HG03045 (cell line): ENCODE results near the gene MED9.

Source experiments
- ATAC-seq: cut with Tn5 transposase; IDR thresholded peaks from one replicate; pipeline ENCODE4 v1.9.1; 2021; ENCODE audit warnings: mild to moderate bottlenecking, moderate library complexity; ENCODE audit not compliant: unreplicated experiment

The MED9 gene

DNA sequence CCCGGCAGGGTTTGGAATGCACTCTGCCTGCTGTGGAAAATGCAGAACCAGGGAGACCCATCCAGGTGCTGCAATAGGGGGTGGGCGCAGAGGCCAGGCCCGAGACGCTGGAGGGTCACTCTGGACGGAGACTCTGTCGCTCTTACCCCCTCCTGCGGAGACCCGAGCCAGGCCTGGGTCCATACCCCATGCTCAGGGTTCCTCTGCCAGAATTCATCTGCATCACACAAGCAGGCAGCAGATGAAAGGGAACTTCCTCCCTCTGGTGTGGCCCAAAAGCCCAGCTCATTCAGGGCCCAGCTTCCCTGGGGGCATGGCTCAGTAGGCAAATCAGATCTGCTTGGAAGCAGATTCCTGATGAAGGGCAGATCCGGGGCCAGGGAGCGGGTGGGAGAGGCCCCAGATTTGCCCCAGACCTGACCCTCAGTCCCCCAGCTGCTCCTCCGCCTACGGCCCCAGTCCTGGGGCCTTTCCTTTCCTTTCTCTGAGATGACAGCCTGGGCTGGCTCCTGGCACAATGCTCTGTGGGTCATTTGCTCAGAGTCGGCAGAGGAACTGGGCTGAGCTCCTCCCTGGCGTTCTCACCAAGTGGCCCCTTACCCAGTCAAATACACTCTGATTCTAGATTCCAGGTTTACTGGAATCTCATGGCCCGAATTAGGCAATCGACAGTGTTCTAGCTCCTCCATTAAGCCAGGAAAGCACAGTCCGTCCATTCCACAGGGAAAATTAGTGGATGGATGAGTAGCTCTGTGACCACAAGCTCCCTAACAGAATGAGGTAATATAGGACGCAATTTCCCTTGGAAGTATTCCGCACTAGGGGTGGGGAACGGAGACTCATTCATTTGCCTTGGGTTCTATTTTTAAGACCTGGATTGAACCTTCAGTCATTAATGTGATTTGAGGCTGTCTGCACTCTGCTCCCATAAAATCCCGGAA is 38.5 kb downstream of the MED9 start:
- ATAC-seq: no peak

DNA sequence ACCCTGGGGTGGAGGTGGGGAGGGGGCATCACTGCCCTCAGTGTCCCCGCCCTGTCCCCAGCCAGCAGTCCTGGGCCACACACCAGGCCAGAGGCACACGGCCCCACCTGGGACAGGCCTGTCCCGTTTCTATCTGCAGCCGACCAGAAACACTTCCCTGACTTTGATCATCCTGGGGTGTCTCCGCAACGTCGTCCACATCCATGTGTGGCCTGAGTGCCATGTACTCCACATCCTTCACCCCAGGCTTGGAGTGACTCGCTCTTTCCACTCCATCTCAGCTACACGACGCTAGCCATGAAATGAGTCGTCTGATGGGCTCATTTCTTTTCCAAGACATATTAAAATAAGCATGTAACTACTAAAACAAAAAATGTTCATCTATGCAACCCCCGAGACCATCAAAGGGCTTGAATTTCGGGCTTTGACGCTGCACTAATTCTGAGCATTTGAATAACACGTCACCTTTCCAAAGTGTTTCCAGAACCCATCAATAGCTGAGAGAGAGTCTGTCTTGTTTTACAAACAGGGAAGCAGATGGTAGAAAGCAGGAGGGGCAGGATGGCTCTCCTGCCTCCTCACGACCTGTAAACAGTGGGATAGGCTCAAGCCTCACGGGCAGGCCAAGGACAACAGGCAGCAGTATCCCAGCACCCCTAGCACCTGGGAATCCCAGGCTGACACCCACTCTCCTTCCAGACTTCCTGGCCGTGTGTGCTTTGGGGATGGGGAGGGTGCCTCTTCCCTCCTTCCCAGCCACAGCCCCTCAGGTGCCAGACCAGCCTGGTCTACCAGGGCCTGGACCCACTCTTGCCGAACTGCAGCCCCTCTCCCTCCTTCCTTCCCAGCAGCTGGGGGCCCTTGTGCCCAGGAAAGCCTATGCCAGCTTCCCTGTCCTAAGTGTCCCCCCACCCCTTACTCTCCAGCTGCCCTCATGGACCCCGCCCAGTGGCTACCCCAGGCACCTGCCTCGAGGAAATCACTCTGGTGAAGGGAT is 39.4 kb downstream of the MED9 start:
- ATAC-seq: no peak

DNA sequence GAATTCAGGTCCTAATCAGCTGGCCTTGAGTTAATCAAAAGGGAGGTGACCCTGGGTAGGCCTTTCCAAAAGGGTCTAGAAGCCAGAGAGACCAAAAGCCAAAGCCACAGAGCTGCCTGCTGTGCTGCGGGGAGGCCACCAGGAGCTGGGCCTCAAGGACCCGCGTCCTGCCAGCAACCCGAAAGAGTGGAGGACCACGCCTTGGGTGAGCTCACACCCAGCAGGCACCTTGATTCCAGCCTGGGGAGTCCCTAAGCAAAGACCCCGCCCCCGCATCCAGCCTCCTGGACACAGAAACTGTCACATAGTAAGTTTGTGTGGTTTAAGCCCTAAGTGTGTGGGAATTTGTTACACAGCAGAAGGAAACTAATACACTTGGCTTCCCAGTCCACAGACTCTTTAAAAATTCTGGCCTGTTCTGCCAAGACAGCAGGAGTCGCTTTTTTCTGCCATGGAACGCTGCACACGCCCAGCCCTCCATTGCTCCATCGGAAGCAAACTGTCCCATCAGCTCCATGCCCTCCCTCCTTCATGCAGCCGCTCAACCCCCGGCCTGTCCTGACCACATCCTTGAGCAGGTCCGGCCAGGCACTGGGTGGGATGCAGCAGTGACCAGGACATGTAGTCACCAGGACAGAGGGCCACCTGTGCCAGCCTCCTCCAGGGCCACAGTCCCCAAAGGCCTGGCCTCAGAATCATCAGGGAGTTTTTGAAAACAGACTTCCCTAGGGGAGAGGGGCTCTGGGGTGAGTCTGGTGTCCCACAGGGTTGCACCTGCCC is 40.3 kb downstream of the MED9 start:
- ATAC-seq: no peak

DNA sequence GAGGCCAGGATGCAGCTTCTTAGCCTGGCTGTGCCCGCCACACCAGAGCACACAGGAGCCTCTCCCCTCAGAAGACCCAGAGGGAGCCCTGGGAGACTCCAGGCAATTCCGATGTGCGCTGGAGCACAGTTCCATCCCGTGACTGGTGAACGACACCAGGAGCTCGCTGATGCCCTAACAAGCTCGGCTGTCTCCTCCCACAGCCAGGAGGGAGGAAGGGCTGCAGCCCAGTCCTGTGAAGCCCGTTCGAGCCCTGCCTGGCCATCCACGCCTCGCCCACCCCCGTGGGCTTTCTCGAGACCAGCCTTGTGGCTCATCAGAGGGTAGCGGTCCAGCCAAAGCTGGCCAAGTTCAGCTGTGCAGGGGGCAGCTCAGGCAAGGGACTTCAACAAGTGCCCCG is 41.2 kb downstream of the MED9 start:
- no peak for ATAC-seq

DNA sequence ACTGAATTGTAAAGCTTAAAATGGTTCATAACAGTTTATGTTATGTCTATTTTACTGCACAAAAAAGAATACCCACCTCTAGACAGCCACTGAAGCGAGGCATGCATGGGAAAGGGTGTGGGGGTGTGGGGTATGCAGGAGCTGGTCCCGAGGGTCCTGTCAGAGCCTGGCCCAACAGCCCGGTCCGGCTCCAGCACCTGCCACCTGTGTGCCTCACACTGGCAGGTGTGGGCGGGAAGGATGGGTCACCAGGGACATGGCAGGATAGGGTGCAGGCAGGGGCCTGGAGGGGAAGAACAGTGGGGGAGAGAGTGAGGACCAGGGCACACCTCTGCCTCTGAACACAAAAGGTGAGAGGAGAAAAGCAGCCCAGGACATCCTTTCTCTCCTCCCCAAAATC is 42.2 kb downstream of the MED9 start:
- no peak for ATAC-seq

DNA sequence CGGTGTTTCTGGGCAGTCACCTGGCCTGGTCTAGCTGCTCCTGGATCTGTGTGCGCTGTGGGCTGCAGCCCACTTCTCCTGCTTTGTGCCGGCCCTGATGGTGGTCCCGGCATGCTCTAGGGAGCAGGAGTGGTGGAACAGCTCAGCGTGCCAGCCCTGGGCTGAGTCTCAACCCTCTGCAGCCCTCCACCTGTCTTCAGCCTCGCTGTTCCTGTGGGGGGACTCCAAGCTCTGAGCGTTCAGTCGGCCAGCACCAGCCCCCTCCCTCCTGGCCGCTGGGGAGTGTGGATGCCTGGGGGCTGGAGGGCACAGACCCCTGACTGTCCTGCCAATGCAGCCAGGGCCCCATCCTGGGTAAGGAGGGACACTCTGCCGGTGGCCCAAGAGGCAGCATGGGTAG is 43.1 kb downstream of the MED9 start:
- no peak for ATAC-seq

DNA sequence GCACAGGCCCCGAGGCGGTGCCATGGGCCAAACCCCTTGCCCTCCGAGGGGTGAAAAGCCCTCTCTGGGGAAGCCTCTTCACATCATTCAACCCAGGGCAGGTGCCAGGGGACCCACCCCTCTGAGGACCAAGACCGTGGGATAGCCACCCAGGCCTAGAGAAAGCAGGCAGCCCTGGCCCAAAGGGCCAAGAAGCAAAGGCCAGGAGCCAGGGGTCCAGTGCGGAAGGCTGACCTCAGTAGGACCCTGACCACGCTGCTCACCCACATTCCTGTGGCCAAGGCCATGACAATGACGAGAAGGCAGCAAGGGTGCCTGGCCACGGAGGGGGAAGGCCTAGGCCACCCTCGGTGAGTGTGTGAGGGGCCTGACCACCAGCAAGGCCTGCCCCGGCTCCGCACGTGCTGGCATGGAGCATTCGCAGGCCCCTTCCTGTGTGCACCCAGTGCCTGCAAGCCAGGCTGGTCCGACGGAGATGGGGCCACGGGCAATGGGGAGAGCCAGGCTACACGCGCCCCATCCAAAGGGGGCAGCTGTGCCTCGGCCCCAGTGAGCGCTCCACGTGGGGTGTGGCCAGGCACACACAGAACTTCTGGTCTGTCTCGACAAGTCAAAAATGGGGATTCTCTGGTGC is 43.9 kb downstream of the MED9 start:
- no peak for ATAC-seq

DNA sequence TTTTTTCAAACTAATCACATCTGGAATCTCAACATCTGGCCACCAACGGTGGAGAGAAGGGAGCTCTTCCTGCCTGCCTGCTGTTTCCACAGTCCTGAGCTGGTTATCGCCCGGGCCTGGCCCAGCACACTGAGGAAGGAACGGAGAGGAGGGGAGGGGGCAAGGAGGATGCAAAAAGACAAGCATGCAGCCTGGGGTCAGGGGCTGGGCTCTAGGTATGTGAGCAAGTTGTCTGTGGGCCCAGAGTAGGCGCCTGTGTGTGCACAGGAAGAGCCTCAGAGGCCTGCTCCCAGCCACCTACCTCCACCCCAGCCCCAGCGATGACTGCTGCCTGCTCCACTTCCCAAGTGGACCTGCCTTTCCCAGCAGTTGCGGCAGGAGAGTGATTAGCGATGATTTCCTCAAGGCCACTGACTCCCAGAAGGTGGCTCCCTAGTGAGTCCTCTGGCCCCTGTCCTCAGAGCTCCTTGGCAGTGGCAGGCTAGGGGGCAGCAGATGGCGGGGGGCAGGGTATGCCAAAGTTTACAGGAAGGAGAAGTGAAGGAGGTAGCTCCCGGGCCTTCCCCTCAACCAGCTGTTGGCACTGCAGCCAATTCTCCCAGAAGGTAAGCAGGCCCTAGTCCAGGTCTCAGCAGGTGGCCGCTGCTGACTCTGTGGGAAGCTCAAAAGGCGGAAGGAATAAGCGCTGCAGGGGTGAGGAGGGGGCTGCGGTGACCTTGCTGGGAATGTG is 46.4 kb downstream of the MED9 start:
- no peak for ATAC-seq

DNA sequence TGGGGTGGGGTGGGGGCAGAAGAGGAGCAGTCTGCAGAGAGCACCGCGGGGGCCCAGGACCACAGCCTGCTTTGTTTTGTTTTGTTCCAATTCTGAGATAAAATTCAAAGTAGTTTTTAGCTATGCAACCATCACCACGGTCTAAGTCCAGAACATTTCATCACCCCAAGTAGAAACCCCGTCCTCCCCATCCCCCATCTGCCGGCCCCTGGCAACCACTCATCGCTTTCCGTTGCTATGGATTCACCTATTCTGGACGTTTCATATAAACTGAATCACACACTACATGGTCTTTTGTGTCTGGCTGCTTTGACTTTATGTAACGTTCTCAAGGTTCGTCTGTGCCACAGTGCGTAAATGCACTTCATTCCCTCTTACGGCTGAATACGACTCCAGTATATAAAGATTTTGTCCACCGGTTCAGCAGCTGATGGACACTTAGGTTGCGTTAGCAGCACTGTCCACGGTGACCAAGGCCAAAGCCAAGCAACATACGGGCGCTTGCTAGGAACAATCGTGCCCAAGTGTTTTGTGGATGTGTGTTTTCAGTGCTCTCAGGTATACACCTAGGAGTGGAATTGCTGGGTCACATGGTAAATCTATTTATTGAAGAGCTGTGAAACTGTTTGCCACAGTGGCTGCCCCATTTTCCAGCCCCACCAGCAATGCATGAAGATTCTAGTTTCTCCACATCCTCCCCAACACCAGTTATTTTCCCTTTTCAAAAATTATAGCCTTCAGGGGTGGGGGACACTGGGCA is 47.1 kb downstream of the MED9 start:
- ATAC-seq: no peak

DNA sequence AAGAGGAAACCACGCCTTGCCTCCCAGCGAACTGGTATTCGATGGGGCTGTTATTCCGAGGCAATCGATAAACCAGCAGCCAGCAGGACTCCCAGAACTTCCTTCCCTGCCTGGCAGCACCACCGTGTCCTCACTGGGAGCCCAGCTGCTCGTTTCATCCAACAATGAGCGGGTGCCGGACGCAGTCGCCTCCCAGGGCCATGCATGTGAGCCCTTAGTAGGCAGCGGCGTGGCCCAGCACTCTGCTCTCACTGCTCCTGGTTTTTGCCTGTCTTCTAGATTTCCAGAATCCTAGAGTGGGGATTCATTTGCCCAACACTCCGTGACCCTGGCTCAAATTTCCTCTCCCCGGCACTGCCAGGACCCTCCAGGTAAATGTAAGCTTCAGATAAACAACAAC is 48.5 kb downstream of the MED9 start:
- no peak for ATAC-seq

DNA sequence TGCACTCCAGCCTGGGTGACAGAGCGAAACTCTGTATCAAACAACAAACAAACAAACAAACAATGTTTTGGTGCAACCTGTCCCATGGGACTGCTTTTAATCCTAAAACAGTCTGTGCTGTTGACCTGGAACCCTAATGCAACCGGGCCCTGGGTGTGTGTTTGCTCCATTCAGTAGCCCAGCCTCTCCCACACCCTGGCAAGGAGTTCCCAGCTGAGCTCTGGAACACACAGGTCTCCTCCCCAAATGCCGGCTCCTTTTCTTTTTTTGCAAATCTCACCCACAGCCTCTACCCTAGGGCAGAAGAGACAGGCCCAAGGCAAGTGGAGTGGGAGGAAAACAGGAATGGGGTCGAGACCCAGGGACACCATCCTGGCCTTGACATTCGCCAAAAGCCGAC is 49.2 kb downstream of the MED9 start:
- ATAC-seq: no peak

DNA sequence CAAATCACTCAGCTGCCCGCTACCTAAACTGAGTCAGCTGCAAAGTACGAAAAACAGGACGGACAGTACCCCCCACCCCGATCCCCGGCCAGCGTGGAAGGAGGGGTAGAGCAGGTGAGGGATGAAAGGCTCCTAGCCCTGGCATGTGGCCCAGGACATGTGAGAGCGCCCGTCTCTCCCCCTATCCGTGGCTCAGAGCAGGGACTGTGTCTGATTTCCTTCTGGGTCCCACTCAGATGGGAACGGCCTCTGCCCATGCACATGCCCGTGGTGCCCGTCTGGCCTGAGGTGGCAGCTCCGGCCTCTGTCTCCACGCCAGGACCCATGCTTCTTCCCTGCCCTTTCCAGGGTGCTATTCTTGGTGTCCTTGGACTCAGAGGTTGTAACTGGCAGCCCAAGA is 49.6 kb downstream of the MED9 start:
- ATAC-seq: no peak

DNA sequence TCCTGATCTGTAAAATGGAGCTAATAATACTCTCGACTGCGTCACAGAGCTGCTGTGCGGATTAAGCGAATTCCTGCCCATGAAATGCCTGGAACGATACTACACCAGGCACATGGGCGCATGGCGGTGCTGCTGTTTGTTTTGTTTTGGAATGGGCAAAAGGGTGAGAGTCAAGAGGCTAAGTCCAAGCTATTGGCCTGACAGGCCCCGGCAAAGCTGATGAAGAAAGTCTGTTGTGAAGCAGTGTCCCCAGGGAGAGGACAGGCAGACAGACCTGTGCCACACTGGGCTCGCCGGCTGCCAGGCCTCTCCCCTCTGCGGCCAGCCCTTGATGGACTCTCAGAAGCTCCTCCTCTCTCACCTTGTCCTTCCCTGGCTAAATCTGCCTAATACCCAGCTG is 50.7 kb downstream of the MED9 start:
- ATAC-seq: no peak

DNA sequence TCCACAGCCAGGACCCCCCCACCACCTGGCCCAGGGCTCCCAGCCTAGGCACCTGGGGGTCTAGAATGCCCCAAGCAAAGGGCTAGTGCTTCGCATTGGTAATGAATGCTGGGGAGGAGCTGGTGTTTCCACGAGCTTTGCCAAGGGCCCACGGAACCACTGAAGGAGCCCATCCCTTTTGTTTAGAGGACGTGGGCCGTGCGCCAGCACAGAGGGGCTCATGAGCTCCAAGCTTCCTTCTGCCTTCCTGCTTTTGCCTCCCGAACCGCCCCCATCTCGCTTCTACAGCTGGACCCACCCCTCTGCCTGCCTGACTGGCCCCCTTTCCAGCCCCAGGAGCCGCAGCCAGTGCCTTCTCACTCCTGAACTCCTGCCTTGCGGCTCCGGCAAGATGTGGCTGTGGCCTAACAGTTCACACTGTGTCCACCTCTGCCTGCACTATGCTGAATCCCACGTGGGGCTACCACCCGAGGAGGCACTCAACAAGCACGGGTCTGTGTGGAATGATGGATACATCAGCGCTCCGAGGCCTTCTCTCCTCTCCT is 51.2 kb downstream of the MED9 start:
- ATAC-seq: no peak

DNA sequence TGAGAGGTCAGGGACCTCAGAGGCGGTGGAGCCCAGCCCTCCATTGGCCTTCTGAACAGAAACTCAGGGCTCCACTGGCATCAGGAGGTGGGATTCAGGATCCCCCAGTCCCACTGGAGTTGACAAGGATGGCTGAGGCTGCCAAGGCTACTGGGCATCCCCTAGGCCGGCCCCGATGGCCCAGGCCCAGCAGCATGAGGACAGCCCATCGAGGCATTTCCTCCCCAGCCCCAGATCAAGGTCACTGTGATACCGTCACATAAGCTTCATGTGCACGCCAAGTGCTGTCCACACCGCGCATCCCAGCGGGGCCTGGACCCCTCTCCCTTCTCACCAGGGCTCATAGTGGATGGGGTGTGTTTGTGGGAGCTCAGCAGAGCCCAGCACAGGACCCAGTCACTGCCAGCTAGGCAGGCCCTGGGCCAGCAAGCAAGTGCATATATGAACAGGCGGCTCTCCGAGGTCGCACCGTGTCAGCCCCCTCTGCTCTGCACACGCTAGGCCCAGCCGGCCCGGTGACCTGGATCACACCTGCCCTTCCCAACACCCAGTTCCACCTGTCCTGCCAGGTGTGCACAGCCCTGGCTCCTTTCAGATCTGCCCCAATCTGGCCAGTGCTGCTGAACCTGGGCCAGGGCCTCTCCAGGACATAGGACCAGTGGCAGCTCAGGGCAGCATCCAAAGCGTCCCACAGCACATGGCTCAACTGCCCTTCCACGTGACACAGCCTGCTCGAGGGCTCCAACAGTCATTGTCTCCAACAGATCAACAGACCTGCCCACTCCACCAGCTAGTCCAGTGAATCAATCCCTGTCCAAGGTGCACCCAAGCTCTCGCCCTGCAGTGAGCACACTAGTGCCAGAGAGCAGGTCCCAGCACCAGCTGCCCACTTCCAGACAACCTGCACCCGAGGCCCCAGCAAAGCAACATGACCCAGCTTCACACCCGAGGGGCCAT is 52.2 kb downstream of the MED9 start:
- ATAC-seq: no peak

DNA sequence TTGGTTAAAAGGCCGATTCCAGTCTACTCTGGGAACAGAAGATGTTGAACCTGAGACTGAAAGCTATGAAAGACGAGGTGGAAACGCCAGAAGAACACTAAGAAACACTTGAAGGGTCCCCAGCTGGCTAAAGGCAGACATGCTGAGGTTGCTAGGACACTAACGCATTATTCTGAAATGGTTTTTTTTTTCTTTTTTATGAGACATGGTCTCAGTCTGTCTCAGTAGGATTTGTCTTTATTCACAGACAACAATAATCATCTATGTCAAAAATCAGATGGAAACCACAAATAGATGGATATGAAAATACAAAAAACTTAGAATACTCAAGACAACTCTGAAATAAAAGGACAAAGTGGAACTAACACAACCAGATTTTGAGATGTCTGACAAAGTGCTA is 54.4 kb downstream of the MED9 start:
- no peak for ATAC-seq

DNA sequence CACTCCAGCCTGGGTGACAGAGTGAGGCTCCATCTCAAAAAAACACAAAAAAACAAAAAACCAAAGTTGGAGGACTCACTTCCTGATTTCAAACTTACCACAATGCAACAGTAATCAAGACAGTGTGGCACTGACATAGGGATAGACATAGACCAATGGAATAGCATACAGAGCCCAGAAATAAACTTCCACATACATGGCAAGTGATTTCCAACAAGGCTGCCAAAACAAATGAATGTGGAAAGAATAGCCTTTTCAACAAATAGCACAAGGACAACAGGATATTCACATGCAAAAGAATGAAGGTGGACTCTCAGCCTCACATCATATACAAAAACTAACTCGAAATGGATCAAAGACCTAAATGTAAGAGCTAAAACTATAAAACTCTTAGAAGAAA is 56.2 kb downstream of the MED9 start:
- ATAC-seq: no peak
